HG03521 (cell line): ENCODE results near the gene ADGRA1.
"Not testable (repeated sequence)": the region's sequence is repeated elsewhere in the genome, so short reads cannot be mapped to it uniquely, and the experiment has no call there.

ENCODE experiments used
- ATAC-seq: cut with Tn5 transposase; IDR thresholded peaks from one replicate; pipeline ENCODE4 v1.9.1; 2021; ENCODE audit warnings: mild to moderate bottlenecking, moderate library complexity; ENCODE audit not compliant: unreplicated experiment

The ADGRA1 gene

GRCh38 chr10:133141144-133141957, 53.6 kb downstream of the ADGRA1 start:
- no peak for ATAC-seq

DNA sequence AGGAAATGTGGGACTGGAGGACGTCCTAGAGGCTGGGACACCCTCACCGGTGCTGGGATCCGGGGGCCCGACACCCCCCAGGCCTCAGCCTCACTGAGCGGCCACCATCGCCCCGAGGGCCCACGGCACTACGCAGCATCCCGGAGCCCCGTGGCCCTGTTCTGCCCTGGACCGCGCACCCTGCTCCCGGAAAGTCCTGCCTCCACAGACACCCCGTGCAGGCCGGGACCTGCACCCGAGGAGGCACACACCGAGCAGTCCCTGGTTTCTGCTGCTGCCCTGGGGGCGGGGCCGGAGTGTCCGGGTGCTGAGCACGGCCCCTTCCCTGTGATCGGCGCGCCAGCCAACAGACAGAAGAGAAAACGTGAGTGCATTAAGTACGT, 54.2 kb downstream of the ADGRA1 start:
- ATAC-seq: no peak

DNA sequence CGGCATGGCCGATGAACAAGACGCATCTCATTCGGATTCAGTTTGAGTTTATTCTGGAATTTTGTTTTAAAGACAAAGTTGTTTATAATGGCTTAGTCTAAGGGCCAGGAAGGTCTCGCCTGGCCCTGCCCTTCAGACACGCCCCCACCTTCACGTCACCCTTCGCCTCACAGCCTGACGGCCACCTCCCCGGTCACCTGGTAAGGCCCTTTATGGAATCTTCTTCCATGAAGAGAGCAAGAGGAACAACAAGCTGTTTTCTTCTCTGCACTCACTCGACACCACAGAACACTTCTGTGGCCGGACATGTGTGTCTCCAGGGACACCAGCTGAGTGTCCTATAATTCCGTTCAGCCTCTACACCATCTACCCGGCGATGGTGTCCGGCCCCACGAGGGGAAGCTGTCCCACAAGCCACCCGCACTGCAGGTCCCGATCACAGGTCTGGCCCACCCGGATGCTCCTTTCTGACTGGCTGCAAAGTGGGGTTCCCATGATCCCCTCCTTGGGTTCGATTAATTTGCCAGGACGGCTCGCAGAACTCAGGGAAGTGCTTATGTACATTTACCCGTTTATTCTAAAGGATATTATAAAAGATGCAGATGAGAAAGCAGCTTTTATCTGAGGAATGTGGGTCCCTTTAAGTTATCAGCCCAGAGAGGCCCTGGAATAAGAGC, 54.9 kb downstream of the ADGRA1 start:
- ATAC-seq: no peak

DNA sequence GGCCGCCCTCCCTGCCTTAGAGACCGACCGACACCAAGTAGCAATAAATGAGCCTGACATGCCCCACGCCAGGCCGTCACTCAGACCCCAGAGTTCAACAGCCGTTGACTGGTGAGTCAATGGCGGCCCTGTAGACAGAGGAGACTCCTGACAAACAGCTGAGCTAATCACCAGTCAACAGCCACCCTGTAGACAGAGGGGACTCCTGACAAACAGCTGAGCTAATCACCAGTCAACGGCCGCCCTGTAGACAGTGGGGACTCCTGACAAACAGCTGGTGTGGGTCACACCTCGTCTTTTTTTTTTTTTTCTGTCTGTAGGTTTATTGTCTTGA, 55.4 kb downstream of the ADGRA1 start:
- ATAC-seq: no peak

GRCh38 chr10:133143546-133143945, 55.8 kb downstream of the ADGRA1 start:
- ATAC-seq: no peak

- no peak for ATAC-seq
Observed at GRCh38 chr10:133144771-133145170, 57.0 kb downstream of the ADGRA1 start.

DNA sequence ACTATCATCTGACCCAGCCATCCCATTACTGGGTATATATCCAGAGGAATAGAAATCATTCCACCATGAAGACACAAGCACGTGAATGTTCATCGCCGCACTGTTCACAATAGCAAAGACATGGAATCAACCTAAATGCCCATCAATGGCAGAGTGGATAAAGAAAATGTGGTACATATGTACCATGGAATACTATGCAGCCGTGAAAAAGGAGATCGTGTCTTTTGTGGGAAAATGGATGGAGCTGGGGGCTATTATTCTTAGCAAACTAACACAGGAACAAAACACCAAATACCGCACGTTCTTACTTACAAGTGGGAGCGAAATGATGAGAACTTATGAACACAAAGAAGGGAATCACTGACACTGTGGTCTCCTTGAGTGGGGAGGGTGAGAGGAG, 62.5 kb downstream of the ADGRA1 start:
- no peak for ATAC-seq

GRCh38 chr10:133150656-133151055, 62.9 kb downstream of the ADGRA1 start:
- ATAC-seq: no peak

GRCh38 chr10:133151071-133151470, 63.3 kb downstream of the ADGRA1 start:
- ATAC-seq: not testable (repeated sequence)

DNA sequence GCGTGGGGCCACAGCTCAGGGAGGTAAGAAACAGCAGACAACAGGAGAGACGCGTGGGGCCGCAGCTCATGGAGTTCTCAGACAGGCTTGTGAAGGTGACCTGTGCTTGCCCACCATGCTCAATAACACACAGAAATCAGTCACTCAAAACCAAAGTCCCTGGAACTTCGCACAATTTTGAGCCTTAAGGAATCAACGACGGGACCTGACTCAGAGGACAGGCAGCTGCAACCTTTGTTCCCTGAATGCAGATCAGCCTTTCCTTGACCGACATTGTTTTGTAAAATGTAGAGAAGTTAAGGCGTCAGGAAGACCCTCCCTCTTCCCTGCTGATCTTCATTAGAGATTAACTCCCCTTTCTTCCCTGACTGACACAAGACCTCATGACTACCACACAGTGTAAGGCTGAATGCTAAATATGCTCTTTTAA, 63.8 kb downstream of the ADGRA1 start:
- ATAC-seq: no peak

DNA sequence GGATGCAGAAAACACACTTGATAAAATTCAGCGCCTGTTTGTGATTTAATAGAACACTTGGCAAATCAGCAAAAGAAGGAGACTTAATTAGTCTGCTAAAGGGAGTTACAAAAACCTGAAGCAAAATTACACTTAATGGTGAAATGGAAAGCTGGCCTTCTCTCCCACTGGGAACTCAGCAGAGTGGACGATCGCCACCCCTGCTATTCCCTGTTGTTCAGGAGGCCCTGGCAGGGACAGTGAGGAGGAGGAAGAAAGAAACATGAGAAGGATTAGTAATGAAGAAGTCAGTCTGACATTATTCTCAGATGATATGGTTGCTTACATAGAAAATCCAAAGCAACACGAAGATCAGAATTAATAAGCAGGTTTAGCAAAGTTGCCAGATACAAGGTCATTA, 66.7 kb downstream of the ADGRA1 start:
- no peak for ATAC-seq

- no peak for ATAC-seq
Observed at GRCh38 chr10:133154996-133155778, 67.5 kb downstream of the ADGRA1 start.

DNA sequence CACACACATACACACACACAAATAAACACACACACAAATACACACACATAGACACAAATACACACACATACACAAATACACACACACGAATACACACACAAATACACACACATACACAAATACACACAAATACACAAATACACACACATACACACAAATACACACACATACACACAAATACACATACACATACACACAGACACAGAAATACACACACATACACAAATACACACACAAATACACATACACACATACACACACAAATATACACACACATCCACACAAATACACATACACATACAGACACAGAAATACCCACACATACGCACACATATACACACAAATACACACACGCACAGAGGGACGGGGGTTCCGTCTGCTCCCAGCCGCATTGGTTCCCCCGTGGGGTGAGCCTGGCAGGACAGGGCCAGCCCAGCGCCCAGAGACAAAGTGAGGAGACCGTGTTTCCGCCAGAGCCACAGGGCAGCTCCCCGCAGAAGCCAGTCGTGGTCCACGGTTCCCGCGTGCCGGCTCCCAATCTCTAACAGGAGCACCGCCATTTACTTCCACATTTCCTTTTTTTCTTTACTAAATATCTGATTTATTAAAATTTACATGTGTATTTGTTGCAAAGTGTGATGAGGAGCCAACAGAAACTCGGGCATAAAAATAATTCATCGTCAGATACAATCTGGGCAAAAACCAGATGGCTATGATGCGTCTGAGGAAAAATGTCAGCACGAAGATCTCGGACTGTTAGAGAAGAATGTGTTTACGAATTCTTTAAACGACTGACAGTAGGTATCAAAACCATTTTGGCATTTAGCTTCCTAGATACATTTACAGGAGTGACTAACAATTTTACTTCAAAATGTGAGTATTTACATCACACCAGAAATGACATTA, 69.2 kb downstream of the ADGRA1 start:
- ATAC-seq: no peak

- ATAC-seq: no peak
Observed at GRCh38 chr10:133157662-133158436, 70.1 kb downstream of the ADGRA1 start.

DNA sequence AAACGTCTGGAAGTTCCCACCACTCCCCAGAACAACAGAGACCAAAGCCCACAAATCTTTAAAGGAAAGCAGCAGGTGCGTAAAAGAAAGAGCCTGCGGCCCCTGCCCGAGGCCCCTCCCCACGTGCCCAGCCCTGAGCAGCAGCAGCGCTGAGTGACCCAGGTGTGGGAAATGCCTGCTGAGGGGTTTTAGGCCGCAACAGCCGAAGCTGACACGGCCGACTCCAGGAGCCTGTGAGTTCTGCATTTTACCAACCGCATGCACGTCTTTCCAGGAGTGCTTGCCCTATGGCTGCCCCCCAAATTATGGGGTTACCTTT, 70.7 kb downstream of the ADGRA1 start:
- ATAC-seq: no peak

GRCh38 chr10:133158756-133159610, 71.3 kb downstream of the ADGRA1 start:
- ATAC-seq: no peak

- ATAC-seq: no peak
Observed at GRCh38 chr10:133159611-133159949, 71.9 kb downstream of the ADGRA1 start.

GRCh38 chr10:133159950-133160825, 72.5 kb downstream of the ADGRA1 start, which contains the start of gene KNDC1:
KNDC1 (plus strand) TSS chr10:133160219; CDS start chr10:133160468, 249 bp downstream.
- no peak for ATAC-seq
